ENCODE measurements around the gene XPNPEP3.

XPNPEP3 gene

GRCh38 chr22:40950962-40951794 is 94.2 kb downstream of the XPNPEP3 start, which contains the start of gene RBX1:
RBX1 (plus strand) TSS chr22:40951378; CDS start chr22:40951399, 21 bp downstream.
- peak; percentile 99 for DNase-seq (ENCODE audit: low read depth)

- DNase-seq (ENCODE audit: low read depth), result peak; percentile 54
Observed at GRCh38 chr22:40951795-40952605, 95.1 kb downstream of the XPNPEP3 start.

DNA sequence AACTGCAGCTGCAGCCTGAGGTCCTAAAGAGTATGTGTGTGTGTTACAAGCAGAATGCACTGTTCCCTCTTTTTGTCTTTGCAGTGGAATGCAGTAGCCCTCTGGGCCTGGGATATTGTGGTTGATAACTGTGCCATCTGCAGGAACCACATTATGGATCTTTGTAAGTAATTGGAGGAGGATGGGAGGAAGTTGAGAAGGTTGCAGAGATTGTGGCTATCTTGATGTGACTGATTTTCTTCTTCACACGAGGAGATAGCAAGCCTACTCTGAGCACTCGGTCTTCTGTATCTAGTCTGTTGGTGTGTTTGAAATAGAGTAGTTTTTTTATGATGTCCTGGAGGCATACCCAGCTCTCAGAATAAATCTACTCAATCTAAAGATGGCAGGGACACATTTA is 96.5 kb downstream of the XPNPEP3 start:
- DNase-seq (ENCODE audit: low read depth), result peak; percentile 53

GRCh38 chr22:40954113-40954512 is 97.2 kb downstream of the XPNPEP3 start:
- DNase-seq (ENCODE audit: low read depth), result no peak

- peak; percentile 77 for DNase-seq (ENCODE audit: low read depth)
Observed at GRCh38 chr22:40955571-40955970, 98.6 kb downstream of the XPNPEP3 start.

DNA sequence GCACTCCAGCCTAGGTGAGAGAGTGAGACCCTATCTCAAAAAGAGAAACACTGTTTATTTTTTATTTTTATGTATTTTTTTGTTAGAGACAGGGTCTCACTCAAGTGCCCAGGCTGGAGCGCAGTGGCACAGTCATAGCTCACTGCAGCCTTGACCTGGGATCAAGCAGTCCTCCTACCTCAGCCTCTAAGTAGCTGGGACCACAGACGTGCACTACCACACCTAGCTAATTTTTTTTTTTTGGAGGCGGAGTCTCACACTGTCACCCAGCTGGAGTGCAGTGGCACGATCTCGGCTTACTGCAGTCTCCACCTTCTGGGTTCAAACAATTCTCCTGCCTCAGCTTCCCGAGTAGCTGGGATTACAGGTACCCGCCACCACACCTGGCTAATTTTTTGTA is 100.7 kb downstream of the XPNPEP3 start:
- DNase-seq (ENCODE audit: low read depth), result no peak

GRCh38 chr22:40958299-40958698 is 101.4 kb downstream of the XPNPEP3 start:
- no peak for DNase-seq (ENCODE audit: low read depth)

DNA sequence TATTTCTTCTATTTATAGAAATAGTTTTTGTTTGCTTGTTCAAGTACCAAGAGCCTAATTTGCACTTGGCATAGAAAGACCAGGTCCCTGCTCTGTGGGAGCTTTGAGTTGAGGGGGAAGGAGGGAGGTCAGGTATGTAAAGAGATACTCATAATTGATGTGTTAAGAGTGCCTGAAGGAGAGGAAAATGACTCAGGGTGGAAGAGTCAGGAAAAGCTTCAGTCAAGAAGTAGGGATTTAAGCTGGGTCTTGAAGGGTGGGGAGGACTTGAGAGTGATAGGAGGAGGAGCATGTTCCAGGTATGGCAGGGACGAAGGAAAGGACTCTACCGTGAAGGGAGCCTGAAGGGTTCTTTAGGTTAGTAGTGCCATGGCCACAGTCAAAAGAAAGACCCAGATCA is 103.2 kb downstream of the XPNPEP3 start:
- peak; percentile 12 for DNase-seq (ENCODE audit: low read depth)

- no peak for DNase-seq (ENCODE audit: low read depth)
Observed at GRCh38 chr22:40965936-40966725, 109.2 kb downstream of the XPNPEP3 start.

DNA sequence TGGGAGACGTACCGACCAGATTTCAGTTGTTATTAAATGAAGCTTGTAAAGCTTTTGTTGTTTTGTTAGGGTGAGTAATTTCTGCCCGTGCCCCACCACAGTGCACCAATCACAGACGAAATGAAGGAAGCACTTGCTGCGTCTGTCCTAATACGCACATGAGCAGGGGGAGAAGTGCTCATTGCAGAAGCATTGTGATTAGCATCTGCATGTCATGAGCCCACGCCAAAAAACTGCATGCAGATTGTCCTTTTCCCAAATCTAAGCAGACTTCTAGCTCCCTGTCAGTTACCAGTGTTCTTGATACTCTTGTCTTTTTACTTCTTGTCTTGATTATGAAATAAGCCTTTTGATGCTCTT is 109.8 kb downstream of the XPNPEP3 start:
- DNase-seq (ENCODE audit: low read depth), result no peak

DNA sequence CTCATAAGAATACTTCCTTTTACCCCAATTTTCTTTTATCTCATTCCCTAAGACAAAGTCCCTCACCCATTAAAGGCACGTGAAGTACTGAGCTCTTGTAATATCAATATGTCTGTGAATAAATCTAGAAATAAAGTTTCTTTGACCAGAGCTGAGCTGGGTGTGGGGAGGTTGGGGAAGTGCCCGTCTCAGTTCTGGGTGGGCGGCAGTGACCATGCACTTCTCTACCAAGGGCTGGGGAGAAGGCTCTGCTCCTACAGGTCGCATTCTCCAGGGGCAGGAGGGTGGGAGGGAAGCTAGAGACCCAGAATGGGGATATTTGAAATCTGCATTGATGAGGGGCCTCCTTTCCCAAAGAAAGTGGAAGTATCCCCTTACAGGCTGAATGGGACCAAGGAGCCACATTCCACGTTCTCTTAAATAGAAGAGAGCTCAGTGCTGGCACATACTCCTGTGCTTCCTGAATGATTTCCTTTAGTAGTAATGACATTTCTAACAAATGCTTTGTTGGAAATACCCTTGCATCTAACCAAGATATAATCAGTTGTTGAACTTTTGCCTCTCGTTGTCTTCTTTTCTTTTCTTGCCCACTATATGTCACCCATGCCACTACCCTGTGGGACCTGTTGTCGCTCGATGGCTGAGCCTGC is 110.3 kb downstream of the XPNPEP3 start:
- DNase-seq (ENCODE audit: low read depth), result no peak

DNA sequence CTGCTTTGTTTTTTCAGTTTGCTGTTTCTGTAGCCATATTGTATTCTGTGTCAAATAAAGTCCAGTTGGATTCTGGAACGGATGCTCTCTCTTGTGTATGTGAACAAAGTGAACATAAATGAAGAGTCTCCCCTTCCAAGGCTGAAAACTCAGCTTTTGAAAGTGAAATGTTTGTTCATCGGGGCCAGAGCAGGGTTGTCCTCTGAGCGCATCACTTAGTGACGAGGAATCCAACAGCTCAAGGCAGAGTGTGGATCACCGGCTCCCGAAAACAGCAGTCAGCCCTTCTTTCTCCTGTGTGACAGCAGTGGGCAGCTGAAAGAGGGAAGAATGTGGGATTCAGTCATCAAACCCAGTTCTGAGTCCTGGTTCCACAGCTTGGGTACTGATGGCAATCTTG is 115.6 kb downstream of the XPNPEP3 start:
- DNase-seq (ENCODE audit: low read depth), result no peak

GRCh38 chr22:40973144-40973543 is 116.2 kb downstream of the XPNPEP3 start:
- no peak for DNase-seq (ENCODE audit: low read depth)

- DNase-seq (ENCODE audit: low read depth), result peak; percentile 31
Observed at GRCh38 chr22:40975366-40975765, 118.4 kb downstream of the XPNPEP3 start.

DNA sequence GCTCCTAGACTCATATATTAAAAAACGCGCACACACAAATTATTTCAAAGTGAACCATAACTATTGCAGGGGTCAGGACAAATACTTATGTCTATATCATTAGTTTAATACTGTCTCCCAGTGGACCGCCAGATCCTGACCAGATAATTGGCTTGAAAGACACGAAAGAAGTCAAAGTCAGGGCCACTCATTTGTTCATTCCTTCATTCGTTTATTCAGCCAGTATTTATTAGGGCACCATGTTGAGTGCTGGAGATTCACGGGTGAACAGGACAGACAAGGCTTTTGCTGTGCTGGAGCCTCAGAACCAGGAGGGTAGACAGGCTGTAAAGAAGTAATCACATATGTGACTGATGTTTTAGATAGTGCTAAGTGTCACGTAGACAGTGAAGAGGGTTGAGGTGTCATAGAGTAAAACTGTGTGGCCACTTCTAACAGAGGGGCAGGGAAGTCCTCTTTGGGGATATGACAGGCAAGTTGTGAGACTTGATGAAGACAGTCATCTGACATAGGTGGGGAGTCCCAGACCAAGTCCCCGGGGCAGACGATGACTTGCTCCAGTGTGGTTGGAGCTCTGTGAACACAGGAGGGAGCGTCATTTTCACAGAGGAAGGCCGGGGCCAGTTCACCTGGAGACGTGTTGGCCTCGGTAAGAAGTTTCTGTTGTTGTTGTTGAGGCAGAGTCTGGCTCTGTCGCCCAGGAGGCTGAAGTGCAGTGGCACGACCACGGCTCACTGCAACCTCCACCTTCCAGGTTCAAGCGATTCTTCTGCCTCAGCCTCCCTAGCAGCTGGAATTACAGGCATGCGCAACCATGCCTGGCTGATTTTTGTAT is 120.1 kb downstream of the XPNPEP3 start:
- no peak for DNase-seq (ENCODE audit: low read depth)

DNA sequence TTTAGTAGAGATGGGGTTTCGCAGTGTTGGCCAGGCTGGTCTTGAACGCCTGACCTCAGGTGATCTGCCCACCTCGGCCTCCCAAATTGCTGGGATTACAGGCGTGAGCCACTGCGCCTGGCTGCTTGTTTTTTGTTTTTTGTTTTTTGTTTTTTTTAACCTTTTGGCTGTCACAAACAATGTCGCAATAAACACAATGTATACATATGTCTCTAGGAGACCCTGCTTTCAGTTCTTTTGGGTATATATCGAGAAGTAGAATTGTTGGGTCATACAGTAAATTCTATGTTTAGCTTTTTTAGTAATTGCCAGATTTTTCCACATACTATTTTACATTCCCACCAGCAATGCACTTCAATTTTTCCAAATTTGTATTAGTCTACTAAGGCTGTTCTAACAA is 122.2 kb downstream of the XPNPEP3 start:
- DNase-seq (ENCODE audit: low read depth), result no peak

DNA sequence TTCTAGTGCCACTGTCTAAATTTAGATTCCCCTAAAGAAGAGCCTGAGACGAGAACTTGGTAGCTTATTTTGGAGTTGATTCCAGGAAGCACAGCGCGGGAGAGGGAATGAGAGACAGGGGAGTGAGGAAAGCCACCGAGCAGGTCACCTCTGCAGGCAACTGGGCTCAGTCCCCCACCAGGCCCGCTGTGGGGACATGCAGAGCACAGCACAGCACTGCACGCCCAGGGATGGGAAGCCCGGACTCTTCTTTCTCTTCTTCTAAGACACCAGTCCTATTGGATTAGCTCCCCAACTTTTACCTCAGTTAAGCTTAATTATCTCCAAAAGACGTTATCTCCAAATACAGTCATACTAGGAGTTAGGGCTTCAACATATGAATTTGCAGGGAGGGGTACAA is 122.9 kb downstream of the XPNPEP3 start:
- DNase-seq (ENCODE audit: low read depth), result no peak
